ENCODE data around the gene CTNNA1. TPM values are rescaled to one million over a fixed set of nuclear protein-coding genes. Genes with fewer than 3 reads are reported as not detected.

CTNNA1 gene
- polyA plus RNA-seq, 3 donors = 56.6 to 84.5 (median 66.2) TPM

DNA sequence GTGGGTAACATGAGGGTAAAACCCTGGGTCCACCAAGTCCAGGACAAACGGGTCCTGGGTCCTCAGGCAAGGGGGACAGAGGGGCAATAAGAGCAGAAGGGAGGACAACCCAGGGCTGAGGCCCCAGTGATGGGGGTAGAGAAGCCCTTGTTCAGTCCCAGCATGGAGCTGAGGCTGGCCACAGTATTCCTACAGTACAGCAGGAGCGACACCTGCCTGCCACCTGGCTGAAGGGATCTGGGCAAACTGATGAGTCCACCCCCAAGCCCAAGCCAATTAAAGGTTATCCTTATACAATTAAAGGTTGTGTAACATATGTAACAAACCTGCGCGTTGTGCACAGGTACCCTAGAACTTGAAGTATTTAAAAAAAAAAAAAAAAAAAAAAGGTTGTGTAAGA lies 219.6 kb downstream of the CTNNA1 start:
- H3K27ac Mint-ChIP-seq = peak overlapping the region in 1 of 7 donors; percentile 1
- peaks cover 0 to 4% (median 2%) of the 10 kb centered on the region in 7 donors for H3K9me3 Mint-ChIP-seq

DNA sequence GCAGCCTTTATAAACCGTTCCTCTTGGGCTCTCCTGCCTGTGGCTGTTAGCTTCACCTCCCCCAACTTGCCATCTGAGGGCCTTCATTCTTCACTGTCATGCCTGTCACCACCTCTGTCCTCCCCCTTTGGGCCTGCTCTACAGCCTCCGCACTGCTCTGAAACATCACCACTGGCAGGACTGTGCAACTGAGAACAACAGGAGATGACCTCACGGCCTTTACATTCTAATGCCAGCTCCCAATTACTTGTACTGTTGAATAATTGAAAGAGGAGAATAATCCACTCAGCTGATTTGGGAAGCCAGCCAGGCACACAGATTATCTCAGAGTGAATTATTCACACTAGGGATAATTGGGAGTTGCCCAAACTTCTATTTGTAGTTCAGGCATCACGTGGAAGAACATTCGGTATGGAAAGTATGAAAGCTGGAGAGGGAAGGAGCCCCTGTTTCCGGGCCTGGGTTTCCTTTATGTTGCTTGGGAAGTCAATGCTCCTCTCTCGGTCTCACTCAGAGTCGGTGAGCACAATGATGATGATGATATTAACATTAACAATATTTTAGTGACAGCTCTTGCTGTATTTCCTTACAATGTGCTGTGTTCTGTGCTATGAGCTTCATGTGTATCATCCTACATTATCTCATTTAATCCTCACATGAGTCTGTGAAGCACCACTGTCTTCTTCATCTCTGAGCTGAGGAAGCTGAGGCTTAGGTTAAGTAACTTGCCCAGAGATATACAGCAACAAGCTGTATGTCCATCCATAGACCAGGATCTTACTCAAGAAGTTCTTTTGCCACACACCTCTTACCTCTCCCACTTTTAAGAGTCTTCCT lies 221.2 kb downstream of the CTNNA1 start:
- TF ChIP-seq, protein P1, sequence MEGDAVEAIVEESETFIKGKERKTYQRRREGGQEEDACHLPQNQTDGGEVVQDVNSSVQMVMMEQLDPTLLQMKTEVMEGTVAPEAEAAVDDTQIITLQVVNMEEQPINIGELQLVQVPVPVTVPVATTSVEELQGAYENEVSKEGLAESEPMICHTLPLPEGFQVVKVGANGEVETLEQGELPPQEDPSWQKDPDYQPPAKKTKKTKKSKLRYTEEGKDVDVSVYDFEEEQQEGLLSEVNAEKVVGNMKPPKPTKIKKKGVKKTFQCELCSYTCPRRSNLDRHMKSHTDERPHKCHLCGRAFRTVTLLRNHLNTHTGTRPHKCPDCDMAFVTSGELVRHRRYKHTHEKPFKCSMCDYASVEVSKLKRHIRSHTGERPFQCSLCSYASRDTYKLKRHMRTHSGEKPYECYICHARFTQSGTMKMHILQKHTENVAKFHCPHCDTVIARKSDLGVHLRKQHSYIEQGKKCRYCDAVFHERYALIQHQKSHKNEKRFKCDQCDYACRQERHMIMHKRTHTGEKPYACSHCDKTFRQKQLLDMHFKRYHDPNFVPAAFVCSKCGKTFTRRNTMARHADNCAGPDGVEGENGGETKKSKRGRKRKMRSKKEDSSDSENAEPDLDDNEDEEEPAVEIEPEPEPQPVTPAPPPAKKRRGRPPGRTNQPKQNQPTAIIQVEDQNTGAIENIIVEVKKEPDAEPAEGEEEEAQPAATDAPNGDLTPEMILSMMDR (IDR thresholded peaks at IDR 0.05) = no peak
- H3K79me2 ChIP-seq (ENCODE audit: insufficient read depth, low read length) = no peaks in the 10 kb centered on the region
- H3K4me1 Mint-ChIP-seq = peaks cover 2% of the 10 kb centered on the region
- H3K9me3 Mint-ChIP-seq = peaks cover 0 to 4% (median 2%) of the 10 kb centered on the region in 7 donors
- no peak overlapping the region for H3K27ac ChIP-seq (ENCODE audit: low read depth in 1 of 2, low read length in 2 of 2)
- 83% methylated on average over 1 of the region's 8 CpGs for WGBS (ENCODE audit: insufficient coverage)
- H3K27me3 ChIP-seq (ENCODE audit: control insufficient read depth in 2 of 2, insufficient read depth in 2 of 2, low read length in 2 of 2) = no peaks in the 10 kb centered on the region
- no peaks in the 10 kb centered on the region for H4K20me1 ChIP-seq (ENCODE audit: insufficient read depth, low read length)
- H3K27me3 Mint-ChIP-seq (ENCODE audit: low read depth in 3 of 3) = peaks cover 0 to 1% (median 0%) of the 10 kb centered on the region in 3 donors
- peaks cover 13 to 14% of the 10 kb centered on the region in 2 donors for H3K36me3 Mint-ChIP-seq
- no peaks in the 10 kb centered on the region for H3K4me1 ChIP-seq (ENCODE audit: control insufficient read depth in 1 of 2, insufficient read depth in 2 of 2, low read length in 2 of 2)
- H3K36me3 ChIP-seq (replicated peaks in 1 of 2; ENCODE audit: control insufficient read depth in 1 of 2, insufficient read depth in 2 of 2, low read length in 2 of 2) = no peaks in the 10 kb centered on the region
- no peak overlapping the region for H3K4me3 ChIP-seq (replicated peaks in 1 of 3; ENCODE audit: low read depth in 2 of 3, low read length in 3 of 3)
- H2AFZ ChIP-seq (ENCODE audit: insufficient read depth, low read depth, low read length, poor library complexity, severe bottlenecking) = no peak overlapping the region
- no peaks in the 10 kb centered on the region for H3K9me3 ChIP-seq (replicated peaks in 1 of 2; ENCODE audit: control insufficient read depth in 1 of 2, insufficient read depth in 1 of 2, low read length in 2 of 2)
- no peak for DNase-seq
- no peak overlapping the region for H3K9ac ChIP-seq (ENCODE audit: insufficient read depth, low read length, poor library complexity, severe bottlenecking)
- intact Hi-C loops (cut with micrococcal nuclease) = no loop called here
- no peak overlapping the region for H3K4me2 ChIP-seq (replicated peaks; ENCODE audit: extremely low read depth, low read length, poor library complexity, severe bottlenecking)
- H3K27ac Mint-ChIP-seq = peak overlapping the region in 1 of 7 donors; percentile 18
- no peak overlapping the region for H3K4me3 Mint-ChIP-seq

More for the DNA sequence above, 219.6 kb downstream of the CTNNA1 start:
- H3K4me3 ChIP-seq (replicated peaks in 1 of 3; ENCODE audit: low read depth in 2 of 3, low read length in 3 of 3) = no peak overlapping the region
- no peak overlapping the region for H3K9ac ChIP-seq (ENCODE audit: insufficient read depth, low read length, poor library complexity, severe bottlenecking)
- no peak overlapping the region for H3K4me3 Mint-ChIP-seq
- no peaks in the 10 kb centered on the region for H3K27me3 ChIP-seq (ENCODE audit: control insufficient read depth in 2 of 2, insufficient read depth in 2 of 2, low read length in 2 of 2)
- no peaks in the 10 kb centered on the region for H3K36me3 ChIP-seq (replicated peaks in 1 of 2; ENCODE audit: control insufficient read depth in 1 of 2, insufficient read depth in 2 of 2, low read length in 2 of 2)
- H2AFZ ChIP-seq (ENCODE audit: insufficient read depth, low read depth, low read length, poor library complexity, severe bottlenecking) = no peak overlapping the region
- H3K4me2 ChIP-seq (replicated peaks; ENCODE audit: extremely low read depth, low read length, poor library complexity, severe bottlenecking) = no peak overlapping the region
- no peak for DNase-seq
- H3K79me2 ChIP-seq (ENCODE audit: insufficient read depth, low read length) = no peaks in the 10 kb centered on the region
- H4K20me1 ChIP-seq (ENCODE audit: insufficient read depth, low read length) = no peaks in the 10 kb centered on the region
- 90% methylated on average over 1 of the region's 4 CpGs for WGBS (ENCODE audit: insufficient coverage)
- peaks cover 2% of the 10 kb centered on the region for H3K4me1 Mint-ChIP-seq
- H3K4me1 ChIP-seq (ENCODE audit: control insufficient read depth in 1 of 2, insufficient read depth in 2 of 2, low read length in 2 of 2) = no peaks in the 10 kb centered on the region
- TF ChIP-seq, protein P1 (IDR thresholded peaks at IDR 0.05) = no peak
- peaks cover 11 to 18% of the 10 kb centered on the region in 2 donors for H3K36me3 Mint-ChIP-seq
- intact Hi-C loops (cut with micrococcal nuclease) = no loop called here
- H3K27me3 Mint-ChIP-seq (ENCODE audit: low read depth in 3 of 3) = peaks cover 0 to 1% (median 0%) of the 10 kb centered on the region in 3 donors
- no peaks in the 10 kb centered on the region for H3K9me3 ChIP-seq (replicated peaks in 1 of 2; ENCODE audit: control insufficient read depth in 1 of 2, insufficient read depth in 1 of 2, low read length in 2 of 2)
- H3K27ac ChIP-seq (ENCODE audit: low read depth in 1 of 2, low read length in 2 of 2) = no peak overlapping the region

Measured in CD14-positive monocyte (primary cell).